RPMI8226 (cell line): ENCODE data around the gene GDF15.
A peak's percentile ranks its signal among the peaks of the same experiment; 100 is the strongest.
"Not testable (repeated sequence)": the region's sequence is repeated elsewhere in the genome, so short reads cannot be mapped to it uniquely, and the experiment has no call there.

Experiments used
- DNase-seq: peaks from one replicate; pipeline ENCODE4 v3.0.0-alpha.2; 2015

GDF15 gene

DNA sequence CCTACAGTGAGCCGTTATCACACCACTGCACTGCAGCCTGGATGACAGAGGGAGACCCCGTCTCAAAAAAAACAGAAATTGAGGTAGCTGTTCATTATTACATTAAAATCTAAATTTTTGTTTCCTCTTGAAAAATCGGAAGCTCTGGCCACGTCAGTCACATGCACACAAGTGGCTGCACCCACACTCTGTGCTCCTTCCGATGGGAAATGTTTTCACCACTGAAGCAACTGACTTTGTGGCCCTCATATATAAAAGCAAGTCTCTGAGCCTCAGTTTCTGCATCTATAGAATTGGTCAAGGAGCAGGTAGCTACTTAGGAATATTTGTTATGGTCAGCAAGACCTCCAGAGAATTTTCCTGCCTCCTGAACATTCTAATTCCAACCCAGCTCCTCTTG, 7.0 kb downstream of the GDF15 start:
- DNase-seq: no peak

DNA sequence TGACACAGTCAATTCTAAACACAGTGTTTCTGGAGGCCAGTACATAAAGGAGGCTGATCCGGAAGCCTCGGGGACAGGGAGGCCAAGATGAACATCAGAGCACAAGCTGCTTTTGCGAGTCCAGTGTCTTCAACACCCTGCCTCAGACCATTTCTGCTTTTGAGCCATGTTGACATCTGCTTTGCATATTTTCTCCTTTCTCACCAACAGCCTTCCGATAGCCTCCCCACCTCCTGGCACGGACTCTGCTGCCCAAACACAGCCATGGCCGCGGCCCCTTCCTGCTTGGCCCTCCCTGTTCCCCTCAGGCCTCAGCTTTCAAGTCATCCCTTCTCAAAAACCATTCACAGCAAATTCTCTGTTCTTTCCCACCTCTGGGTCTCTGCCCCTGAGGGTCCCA, 7.9 kb downstream of the GDF15 start:
- no peak for DNase-seq

DNA sequence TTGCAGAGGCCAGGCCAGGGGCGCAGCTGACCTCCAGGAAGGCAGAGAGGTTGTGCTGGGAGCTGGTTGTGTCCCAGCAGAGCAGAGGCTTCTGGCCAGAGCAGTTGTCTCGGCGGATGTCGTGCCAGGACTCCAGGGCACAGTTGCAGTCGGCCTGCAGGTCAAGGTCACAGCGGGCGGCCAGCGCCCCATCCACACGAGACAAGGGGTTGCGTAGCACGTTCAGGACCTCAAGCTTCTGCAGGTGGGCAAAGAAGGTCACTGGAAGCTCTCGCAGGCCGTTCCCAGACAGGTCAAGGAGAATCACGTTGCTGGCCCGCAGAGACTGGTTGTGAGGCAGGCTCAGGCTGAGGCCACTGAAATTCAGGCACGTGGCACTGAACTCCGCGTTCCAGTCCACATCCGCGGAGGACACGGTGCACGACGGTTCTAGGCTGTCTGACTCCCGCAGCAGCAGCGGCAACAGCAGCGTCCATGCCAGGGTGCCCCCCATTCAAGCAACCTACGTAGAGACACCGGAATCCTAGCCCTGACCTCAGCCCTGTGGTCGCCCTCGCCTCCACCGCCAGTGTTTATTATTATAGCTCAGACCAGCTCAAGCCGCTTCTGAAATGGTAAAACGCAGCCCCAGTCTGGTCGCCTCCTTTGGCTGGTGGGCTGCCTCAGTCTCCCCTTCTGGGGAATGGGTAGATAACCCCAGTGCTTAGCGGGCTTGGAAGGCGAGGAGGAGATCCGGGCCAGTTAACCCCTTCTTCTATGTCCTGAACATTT, 10.7 kb downstream of the GDF15 start:
- DNase-seq: no peak

DNA sequence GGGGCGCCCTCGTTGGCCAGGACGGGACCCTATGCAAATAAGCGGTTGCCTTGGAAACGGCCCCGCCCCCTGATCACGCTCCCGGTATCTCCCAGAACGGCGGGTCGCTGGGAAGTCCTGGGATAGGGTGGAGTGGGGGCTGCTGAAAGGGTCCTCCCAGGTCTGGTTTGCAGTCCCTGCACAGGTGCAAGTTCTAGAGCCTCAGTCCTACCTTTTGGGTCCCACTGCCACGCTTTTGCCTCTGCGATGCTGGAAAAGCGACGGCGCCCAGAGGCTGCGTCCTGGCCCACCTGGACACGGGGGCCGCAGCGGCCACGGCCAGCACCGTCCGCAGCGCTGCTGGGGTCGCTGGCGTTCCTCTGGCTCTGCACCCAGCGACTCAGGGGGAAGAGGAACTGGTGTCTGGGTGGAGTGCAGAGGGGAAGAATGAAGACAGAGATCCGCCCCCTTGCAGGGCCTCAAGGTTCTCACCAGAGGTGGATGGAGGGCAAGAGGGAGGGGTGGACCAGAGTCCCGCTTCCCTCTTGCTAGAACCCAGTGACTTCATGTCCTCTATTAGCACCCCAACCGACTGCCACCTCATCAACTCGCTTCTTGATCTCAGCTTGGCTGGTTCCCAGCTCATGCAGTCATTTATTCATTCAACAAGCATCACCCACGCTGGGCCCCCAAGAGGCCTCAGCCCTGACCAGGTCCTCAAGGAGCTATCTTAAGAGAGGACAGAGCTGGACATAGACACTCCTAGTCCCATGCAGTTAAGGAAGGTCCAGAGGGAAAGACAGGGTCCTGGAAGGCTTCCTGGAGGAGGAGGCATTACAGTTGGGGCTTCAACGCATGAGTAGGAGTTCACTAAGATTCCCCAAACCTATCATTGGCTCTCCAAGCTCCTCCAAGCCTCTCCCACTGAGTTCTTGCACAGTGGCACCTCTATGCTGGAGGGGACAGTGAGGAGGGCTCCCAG, 11.6 kb downstream of the GDF15 start, which contains the start of gene LRRC25:
Gene LRRC25 (minus strand): TSS at position 381 of the 961 bp plus-strand sequence. CDS start 659 bp downstream, outside the sequence.
- DNase-seq: peak; percentile 74

DNA sequence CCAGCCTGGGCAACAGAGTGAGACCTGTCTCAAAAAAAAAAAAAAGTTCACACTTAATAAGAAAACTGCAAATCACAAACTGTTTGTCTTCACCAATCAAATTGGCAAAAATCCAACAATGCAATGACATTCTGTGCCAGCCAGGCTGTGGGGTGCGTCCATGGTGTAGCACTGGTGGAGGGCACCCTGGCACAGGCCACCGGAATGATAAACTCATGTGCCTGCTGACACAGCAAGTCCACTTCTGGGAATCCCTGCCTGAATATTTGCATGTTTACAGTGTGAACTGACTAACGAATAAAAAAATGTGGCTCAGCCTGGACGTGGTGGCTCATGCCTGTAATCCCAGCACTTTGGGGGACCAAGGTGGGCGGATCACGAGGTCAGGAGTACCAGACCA, 13.1 kb downstream of the GDF15 start:
- DNase-seq: peak; percentile 91

DNA sequence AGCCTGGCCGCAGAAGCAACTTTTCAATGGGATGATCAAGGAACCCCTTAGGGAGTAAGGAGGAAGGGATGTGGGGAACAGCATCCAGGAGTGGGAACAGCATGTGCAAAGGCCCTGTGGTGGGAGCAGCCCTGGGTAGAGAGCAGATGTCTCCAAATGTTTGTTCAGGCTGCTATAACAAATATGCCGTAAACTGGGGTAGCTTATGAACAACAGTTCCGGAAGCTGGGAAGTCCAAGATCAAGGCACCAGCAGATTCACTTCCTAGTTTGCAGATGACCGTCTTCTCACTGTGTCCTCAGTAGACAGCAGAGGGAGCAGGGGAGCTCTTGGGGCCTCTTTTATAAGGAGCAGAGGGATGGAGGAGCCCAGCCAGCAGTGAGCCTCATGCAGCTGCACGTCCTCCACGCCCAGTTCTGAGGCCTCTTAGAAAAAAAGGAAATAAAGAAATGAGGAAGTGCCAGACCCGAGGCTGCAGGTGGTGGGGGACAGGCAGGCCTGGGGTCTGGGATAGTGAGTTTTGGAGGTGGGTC, 15.7 kb downstream of the GDF15 start:
- peak; percentile 94 for DNase-seq

DNA sequence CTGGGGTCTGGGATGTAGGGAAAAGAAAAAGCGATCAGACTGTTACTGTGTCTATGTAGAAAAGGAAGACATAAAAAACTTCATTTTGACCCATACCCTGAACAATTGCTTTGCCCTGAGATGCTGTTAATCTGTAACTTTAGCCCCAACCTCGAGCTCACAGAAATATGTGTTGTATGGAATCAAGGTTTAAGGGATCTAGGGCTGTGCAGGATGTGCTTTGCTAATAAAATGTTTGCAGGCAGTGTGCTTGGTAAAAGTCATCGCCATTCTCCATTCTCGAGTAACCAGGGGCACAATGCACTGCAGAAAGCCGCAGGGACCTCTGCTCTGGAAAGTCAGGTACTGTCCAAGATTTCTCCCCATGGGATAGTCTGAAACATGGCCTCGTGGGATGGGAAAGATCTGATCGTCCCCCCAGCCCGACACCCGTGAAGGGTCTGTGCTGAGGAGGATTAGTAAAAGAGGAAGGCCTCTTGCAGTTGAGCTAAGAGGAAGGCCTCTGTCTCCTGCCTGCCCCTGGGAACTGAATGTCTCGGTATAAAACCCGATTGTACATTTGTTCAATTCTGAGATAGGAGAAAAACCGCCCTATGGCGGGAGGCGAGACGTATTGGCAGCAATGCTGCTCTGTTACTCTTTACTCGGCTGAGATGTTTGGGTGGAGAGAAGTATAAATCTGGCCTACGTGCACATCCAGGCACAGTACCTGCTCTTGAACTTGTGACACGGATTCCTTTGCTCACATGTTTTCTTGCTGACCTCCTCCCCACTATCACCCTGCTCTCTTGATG, 16.7 kb downstream of the GDF15 start:
- DNase-seq: not testable (repeated sequence)

DNA sequence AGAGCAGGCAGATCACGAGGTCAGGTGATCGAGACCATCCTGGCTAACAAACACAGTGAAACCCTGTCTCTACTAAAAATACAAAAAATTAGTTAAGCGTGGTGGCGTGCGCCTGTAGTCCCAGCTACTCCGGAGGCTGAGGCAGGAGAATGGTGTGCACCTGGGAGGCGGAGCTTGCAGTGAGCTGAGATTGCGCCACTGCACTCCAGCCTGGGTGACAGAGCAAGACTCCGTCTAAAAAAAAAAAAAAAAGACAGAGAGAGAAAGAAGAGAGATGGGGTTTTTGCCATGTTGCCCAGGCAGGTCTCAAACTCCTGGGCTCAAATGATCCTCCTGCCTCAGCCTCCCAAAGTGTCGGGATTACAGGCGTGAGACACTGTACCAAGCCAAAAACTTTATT, 19.8 kb downstream of the GDF15 start:
- DNase-seq: not testable (repeated sequence)

DNA sequence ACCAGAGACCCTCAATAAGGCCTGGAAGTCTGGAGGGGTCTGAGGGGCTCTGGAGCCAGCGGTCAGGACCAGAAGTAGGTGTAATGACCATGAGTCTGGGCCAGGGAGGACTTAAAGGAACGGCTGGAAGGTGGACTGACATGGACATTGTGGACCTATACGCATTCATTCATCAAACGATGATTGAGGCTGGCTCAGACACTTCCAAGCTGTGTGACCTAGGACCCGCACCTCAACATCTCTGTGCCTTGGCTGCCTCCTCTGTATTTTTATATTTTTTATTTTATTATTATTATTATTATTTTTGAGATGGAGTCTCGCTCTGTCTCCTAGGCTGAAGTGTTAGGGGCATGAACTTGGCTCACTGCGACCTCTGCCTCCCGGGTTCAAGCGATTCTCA, 20.8 kb downstream of the GDF15 start:
- DNase-seq: no peak

DNA sequence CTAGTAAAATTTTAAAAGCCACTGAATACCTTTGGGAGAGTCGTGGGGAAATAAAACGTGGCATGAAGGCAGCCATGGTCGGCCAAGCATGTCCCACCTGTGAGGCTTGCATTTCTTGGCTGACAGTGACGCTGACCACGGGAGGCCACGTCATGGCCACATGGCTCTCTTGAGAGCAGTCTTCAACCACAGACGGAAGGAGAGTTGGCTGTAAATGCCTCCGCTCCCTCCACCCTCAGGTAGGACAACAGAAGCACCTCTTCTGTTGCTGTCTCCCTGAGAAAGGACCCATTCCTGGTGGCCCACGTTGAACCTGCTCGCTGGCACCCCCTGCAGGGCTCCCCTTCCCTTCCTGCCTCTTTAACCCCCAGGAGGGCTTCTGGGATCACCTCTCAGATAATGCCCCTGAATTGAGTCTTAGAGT, 22.1 kb downstream of the GDF15 start:
- peak; percentile 62 for DNase-seq

DNA sequence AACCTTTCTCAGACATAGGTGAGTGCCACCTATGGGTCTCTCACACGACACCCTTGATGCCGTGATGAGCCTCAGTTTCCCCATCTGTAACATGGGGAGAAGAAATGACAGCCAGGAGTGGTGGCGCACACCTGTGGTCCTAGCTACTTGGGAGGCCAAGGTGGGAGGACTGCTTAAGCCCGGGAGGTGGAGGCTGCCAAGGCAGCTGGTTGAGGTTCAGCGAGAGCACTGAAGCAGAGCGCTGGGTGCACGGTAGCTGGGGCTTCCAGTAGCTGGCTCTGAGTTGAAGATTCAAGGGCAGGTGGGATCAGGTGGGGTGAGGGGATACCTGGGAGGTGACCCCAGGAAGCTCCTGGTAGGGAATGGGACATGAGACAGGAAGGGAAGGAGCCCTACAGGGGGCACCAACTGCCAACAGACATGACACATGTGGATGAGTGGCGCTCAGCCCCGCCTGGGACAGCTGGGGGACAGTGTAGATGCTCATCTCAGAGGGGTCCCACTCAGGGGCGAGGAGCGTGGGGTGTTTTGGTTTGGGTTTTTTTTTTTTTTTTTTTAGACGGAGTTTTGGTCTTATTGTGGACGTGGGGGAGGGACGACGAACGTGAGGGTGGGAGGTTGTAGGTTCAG, 26.8 kb downstream of the GDF15 start:
- DNase-seq: no peak

DNA sequence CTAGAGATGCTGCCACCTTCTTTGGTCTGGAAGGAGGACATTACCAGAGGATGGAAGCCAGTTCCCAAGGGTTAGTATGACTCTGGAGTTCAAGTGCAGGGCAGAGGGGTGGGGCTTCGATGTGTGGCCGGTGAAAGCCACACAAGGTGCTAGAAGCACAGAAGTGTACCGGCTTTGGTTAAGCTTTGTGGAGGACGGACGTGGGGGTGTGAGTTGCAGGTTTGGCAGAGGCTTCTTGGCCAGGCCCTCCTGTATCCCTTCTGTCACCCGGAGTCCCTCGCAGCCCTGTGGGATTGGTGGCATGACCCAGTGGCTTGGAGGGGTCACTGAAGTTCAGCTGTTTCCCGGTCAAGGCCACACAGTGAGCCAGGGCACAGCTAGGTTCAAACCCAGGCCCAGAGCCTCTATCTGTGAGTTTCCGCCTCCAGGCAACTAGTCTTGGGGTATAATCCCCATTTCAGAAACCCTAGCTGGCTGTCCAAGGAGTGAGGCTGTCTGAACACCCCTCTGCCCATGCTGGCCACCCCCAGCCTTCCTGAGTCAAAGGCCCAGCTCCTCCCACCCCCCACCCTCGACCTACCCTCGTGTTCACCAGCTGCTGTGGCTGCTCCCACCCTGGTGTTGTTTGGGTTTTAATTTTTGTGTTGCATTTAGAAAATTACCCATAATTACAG, 28.7 kb downstream of the GDF15 start:
- peak; percentile 76 for DNase-seq

DNA sequence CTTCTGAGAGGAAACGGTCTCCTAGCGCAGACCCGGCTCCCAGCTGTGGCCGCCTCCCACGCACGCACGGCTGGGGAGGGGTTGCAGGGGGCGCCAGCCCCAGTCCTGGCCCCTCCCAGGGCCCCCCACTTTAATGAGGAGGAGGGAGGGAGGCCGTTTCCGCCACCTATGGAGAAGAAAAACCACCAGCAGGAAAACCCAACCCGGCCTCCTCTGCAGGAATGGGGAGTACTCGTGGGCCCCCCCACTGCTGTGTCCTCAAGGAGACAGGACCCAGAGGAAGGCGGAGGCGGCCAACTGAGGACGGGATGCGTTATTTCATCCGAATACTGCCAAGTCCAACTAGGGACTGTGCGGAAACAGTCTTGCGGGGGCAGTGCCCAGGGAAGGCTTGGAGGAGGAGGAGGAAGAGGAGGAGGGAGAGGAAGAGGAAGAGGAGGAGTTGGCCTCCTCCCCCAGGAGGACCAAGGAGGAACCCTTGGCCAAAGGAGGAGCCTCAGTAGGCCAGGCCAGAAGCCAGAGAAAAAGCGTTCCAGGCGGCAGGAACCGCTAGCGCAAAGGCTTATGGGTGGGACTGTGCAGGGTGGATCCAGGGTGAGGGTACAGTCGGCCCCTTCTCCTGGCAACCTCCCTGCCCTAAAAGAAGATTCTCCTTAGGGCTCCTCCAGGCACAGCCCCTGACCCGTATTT, 29.4 kb downstream of the GDF15 start:
- DNase-seq: no peak

DNA sequence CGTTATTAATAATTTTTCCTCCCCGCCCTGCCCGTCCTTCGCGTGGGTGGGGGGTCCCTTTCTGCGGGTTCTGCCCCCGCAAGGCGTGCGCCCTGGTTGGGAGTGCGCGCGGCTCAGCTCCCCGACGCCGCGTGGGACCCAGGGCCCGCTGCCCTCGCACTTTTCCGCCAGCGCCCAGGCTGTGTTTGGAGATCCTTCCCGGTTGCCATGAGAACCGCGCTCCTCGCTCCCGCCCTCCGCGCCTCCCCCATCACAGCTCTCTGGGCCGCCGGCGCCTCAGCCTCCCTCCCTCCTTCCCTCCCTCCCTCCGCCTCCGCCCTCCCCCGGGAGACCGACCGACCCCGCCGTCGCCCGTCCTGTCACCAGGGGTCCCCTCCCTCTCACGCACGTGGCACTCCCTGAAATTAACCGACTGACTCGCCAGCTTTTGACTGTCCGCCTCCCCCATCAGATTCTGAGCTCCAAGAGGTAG, 30.9 kb downstream of the GDF15 start:
- DNase-seq: peak; percentile 87

DNA sequence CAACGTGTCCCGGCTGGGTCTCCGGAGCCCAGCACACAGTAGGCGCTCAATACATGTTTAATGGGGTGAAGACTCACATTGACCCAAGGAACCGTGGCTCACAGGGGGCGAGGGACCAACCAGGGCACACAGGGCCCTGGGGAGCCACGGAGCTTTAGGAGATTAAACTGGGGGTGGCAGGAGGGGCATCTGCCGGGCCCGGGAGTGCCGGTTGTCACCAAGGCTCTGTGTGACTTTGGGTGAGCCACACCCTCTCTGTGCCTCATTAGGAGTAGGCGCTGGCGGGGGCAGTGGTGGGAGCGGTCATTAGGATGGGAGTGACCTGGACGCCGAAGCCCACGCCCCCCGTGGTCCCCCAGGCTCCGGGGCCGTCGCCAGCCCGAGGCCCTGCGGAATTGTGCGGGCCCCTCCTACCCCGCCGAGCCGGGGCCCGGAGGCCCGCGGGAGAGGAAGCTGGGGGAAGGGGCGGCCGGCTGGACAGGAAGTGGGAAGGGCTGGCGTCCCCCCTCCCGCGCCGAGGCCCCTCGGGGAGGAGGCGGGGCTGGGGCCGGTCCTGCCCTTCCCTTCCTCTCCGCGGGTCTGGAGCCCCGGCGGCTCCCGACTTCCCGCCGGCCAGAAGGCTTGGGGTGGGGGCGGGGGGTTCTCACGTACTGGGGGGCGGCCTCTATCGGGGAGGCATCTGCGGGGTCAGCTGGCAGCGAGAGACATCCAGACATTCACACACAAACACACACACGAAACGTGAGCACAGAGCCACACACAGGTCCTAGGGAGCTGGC, 31.5 kb downstream of the GDF15 start:
- peak; percentile 83 for DNase-seq

DNA sequence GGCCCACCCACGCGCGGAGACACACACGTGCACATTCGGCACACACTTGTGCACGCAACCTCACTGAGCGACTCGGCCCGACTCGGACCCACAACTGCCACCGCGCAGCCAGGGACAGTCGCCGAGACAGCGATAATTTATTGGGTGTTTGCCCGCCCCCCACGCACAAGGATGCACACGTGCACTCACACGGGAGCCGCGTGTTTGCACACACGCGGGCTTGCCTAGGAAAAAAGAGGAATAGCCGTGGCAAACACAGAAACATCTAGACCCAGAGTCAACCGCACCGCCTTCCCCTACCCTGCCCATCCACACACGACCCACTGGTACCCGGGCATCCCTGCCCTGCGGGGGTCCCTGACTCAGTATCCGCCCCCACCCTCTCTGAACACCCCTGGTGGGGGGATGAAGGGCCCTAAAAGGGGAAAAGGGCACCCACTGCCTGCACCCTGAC, 32.1 kb downstream of the GDF15 start:
- peak; percentile 42 for DNase-seq

DNA sequence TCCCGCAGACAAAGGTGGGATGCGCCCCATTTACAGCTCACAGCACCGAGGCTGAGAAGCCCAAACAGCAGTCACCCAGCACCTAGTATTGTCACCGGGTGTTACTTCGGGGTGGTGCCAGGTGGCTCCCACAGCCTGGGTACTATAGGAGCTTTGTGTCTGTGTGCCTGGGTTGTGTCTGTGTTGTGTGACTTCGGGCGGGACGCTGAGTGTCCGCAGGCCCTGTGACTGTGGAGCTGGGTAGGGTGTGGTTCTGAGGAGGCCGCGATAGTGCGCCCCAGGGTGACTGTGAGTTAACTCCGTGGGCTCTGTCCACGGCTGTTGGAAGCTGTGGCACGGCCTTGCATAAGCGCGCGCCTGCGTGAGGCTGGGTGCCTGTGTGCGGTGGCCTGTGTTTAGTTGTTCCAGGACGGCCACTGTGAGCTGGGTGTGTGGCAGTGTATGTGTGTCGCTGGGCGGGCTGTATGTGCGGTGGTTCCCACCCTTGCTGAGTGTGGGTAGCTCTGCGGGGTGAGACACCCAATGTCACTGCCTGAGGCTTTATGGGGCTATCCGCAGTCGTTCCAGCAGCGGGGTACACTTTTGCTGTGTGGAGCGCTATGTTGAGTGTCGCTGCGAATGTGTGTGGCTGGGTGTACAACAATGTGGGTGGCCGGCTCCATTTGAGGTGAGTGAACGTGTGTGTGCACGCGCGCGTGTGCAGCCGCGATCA, 32.7 kb downstream of the GDF15 start:
- peak; percentile 38 for DNase-seq

DNA sequence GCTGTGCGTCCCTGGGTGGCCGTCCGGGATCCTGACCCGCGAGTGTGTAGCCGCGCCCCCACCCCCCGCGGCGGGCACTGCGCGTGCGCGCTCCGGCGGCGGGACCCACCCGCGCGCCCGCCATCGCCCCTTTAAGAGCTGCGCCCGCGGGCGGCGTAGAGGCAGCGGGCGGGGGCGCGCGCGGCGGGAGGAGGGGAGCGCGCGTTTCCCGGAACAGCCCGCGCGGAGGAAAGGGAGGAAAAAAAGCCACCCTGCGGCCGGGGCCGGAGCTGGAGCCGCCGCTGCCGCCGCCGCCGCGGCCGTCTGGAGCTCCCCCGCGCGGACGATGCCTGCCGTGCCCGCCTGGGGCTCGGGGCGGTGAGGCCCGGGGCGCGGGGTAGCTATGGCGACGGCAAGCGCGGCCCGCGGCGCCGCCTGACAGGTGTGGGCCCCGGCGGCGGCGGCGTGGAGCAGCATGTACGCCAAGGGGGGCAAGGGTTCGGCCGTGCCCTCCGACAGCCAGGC, 33.3 kb downstream of the GDF15 start, which contains the start of gene SSBP4:
Gene SSBP4 (plus strand): TSS at position 204 of the 504 bp plus-strand sequence. CDS start 251 bp downstream, at position 455.
- peak; percentile 92 for DNase-seq
